ENCODE measurements around the gene UBAP1L.
A peak's percentile ranks its signal among the peaks of the same experiment; 100 is the strongest.
"Not testable (repeated sequence)": the region's sequence is repeated elsewhere in the genome, so short reads cannot be mapped to it uniquely, and the experiment has no call there.

UBAP1L gene

GRCh38 chr15:65106011-65106590 lies 8.9 kb downstream of the UBAP1L start:
- TF ChIP-seq CTCF (IDR thresholded peaks at IDR 0.05; ENCODE audit: insufficient read depth, low read depth, low read length, missing control alignments): no peak
- no peak overlapping the region for H3K4me3 ChIP-seq (ENCODE audit: low read length)
- no peak for DNase-seq (ENCODE audit: low read depth)

GRCh38 chr15:65105038-65105437 lies 10.0 kb downstream of the UBAP1L start:
- no peak for DNase-seq (ENCODE audit: low read depth)
- TF ChIP-seq CTCF (IDR thresholded peaks at IDR 0.05; ENCODE audit: insufficient read depth, low read depth, low read length, missing control alignments): no peak
- H3K4me3 ChIP-seq (ENCODE audit: low read length): no peak overlapping the region

- H3K4me3 ChIP-seq (ENCODE audit: low read length): no peak overlapping the region
- no peak for TF ChIP-seq CTCF (IDR thresholded peaks at IDR 0.05; ENCODE audit: insufficient read depth, low read depth, low read length, missing control alignments)
- DNase-seq (ENCODE audit: low read depth): no peak
Measured at GRCh38 chr15:65102912-65103311, 12.1 kb downstream of the UBAP1L start.

GRCh38 chr15:65101891-65102708 lies 12.9 kb downstream of the UBAP1L start:
- no peak for TF ChIP-seq CTCF (IDR thresholded peaks at IDR 0.05; ENCODE audit: insufficient read depth, low read depth, low read length, missing control alignments)
- no peak for DNase-seq (ENCODE audit: low read depth)
- no peak overlapping the region for H3K4me3 ChIP-seq (ENCODE audit: low read length)

- peak; percentile 69 for DNase-seq (ENCODE audit: low read depth)
- peak; percentile 80 for TF ChIP-seq CTCF (IDR thresholded peaks at IDR 0.05; ENCODE audit: insufficient read depth, low read depth, low read length, missing control alignments)
- no peak overlapping the region for H3K4me3 ChIP-seq (ENCODE audit: low read length)
Measured at GRCh38 chr15:65101411-65101890, 13.5 kb downstream of the UBAP1L start.

GRCh38 chr15:65100442-65100841 lies 14.6 kb downstream of the UBAP1L start:
- no peak for TF ChIP-seq CTCF (IDR thresholded peaks at IDR 0.05; ENCODE audit: insufficient read depth, low read depth, low read length, missing control alignments)
- no peak for DNase-seq (ENCODE audit: low read depth)
- H3K4me3 ChIP-seq (ENCODE audit: low read length): no peak overlapping the region

GRCh38 chr15:65099801-65100200 lies 15.2 kb downstream of the UBAP1L start:
- not testable (repeated sequence) for DNase-seq (ENCODE audit: low read depth); H3K4me3 ChIP-seq (ENCODE audit: low read length)
